Glomerular endothelial cell (primary cell): Measurements from ENCODE around the gene TMEM95. TPM values are rescaled to one million over a fixed set of nuclear protein-coding genes. Genes with fewer than 3 reads are reported as not detected.
"Not testable (repeated sequence)": the region's sequence is repeated elsewhere in the genome, so short reads cannot be mapped to it uniquely, and the experiment has no call there.

Source experiments
- DNase-seq: peaks from one replicate; pipeline ENCODE4 v3.0.0-alpha.2; 2011; ENCODE audit warnings: low read depth, low spot score; ENCODE audit errors: extremely low read depth
- total RNA-seq: library from RNA; depleted of rRNA; stranded (reverse); fragments of >200 nt; gene quantifications from 2 replicates; pipeline ENCODE4 v1.2.3, GENCODE V29; 2015

The TMEM95 gene
- total RNA-seq, 1 donor from 2014 or later = not detected

DNA sequence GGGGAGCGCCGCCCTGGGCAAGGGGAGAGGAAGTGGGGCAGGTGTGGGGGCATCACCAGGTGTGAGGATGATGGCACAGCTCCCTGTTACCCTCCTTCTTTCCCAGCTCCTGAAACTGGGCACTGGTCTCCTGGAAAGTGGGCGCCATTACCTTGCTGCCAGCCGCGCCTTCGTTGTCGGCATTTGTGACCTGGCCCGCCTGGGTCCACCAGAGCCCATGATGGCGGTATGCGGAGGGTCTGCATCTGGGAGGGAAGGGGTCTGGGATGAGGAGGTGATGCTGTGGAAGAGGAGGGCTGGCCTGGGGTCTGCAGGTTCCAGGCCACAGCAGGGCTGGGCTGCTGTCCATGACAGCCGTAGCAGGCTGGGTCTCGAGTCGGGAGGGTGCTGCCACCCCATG, 13.1 kb upstream of the TMEM95 start:
- DNase-seq = no peak

- DNase-seq = no peak
Observed at GRCh38 chr17:7343250-7343649, 11.7 kb upstream of the TMEM95 start.

GRCh38 chr17:7346761-7347614, 8.0 kb upstream of the TMEM95 start:
- DNase-seq = no peak

DNA sequence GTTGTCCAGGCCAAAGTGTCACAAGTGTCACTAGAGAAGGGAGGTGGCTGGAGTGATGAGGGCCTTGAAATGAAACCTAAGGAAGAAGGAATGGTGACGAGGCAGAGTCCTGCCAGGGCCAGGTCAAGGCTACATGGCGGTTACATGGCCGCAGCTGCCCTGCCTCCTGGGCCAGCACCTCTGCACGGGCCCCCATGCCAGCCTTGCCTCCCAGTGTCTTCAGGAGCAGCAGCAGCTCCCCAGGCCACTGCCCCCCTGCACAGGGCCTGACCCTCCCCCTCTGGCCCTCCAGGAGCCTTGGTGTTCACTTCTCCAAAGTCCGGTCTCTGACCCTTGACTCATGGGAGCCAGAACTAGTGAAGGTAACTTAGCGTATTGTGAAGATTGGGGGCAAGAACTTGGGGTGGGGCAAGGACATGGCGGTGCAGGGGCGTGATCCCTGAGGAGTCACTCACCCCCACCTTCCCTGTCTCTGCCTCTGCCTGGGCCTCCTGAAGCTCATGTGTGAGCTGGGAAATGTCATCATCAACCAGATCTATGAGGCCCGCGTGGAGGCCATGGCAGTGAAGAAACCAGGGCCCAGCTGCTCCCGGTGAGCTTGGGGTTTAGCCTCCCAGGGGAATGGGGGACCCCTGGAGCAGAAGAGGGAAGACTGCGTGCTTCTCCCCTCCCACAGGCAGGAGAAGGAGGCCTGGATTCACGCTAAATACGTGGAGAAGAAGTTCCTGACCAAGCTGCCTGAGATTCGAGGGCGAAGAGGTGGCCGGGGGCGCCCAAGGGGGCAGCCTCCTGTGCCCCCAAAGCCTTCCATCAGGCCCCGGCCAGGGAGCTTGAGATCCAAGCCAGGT, 7.1 kb upstream of the TMEM95 start:
- DNase-seq = no peak

- DNase-seq = no peak
Observed at GRCh38 chr17:7348478-7349242, 6.3 kb upstream of the TMEM95 start.

DNA sequence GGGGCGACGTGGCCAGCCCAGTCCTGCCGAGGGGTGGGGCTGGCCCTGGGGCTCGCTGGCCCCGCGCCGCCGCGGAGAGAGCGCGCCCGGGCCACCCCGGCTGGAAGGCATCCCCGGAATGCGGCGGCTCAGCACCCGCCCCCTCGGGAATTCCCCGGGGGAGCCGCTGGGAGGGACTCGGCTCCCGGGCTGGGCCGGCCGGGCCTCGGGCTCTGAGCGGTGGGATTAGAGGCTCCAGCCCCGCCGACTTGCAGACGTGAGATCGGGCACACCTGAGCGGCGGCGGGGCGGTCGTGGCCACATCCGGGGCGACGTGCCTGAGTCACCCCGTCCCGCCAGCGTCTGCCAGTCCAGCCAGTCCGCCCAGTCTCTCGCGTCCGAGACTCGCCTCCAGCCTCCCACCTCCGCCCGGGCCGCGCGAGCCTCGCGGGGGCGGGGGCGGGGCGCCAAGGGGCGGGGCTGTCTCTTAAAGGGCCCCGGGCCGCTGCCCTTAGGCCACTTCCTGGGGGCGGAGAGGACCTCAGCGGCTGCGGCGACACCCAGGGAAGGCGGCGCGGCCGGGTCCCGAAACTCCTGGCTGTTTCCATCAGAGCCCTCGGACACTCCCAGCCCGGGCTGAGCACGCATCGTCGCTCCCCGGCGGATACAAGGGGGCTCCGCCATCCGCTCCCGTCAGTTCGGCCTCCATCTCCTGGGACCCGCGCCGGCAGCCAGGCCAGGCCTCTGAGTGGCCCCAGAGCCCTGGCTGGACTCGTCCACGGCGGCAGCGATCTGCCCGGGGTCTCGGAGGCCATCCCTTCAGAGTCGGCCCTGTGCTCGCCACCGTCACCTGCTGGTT, 3.1 kb upstream of the TMEM95 start, which contains the start of gene KCTD11:
KCTD11 (plus strand) TSS at position 498 of the 838 bp plus-strand sequence.
- DNase-seq = no peak

DNA sequence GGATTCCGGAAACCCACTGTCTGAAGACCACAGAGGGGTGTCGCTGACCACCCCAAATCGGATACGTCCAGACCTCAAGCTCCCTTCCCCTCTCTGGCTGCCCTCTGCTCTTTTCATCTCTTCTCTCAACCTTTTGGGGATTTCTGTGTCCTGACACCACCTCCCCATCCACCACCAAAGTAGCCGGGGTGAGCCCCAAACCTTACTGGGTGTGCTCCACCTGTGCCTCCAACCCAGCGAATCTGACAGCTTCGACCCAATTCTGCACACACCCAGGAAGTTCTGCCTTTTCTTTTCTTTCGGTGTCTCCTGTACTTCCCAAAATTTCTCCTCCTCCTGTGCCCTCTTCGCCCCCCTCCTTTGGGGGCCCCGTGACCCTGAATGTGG, 2.5 kb upstream of the TMEM95 start:
- no peak for DNase-seq

DNA sequence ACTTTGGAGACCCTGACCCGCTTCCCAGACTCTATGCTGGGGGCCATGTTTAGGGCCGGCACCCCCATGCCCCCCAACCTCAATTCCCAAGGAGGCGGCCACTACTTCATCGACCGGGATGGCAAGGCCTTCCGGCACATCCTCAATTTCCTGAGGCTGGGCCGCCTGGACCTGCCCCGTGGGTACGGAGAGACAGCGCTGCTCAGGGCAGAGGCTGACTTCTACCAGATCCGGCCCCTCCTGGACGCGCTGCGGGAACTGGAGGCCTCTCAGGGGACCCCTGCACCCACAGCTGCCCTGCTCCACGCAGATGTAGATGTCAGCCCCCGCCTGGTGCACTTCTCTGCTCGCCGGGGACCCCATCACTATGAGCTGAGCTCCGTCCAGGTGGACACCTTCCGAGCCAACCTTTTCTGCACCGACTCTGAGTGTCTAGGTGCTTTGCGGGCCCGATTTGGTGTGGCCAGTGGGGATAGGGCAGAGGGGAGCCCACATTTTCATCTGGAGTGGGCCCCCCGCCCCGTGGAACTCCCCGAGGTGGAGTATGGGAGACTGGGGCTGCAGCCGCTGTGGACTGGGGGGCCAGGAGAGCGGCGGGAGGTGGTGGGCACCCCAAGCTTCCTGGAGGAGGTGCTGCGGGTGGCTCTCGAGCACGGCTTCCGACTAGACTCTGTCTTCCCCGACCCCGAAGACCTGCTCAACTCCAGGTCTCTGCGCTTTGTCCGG, 1.9 kb upstream of the TMEM95 start:
- no peak for DNase-seq

DNA sequence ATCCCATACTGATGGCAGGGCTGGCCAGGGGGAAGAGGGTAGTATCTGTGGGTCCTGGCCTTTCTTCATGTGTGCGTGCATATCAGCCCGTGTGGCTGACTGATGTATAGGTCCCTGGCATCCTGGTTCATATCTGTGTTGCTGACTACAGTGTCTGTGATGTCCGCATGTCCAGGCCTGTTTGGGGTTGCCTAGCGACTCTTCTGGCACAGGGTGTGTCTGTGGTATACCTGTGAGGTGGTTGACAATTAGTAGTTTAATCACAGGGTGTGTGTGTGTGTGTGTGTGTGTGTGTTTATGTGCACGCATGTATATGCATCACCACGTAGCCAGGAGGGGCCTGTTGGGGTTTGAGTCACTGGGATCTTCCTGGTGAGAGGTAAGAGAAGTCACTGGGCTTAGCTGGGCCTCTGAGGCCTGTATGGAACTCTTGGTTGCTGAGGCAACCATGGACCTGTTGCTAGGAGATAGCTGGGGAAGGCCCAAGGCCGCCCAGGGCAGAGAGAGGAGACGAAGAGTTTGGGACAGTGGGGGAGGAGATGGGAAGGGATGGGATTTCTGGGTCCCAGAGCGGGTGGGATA, 603 bp upstream of the TMEM95 start:
- no peak for DNase-seq

- DNase-seq = no peak
Observed at GRCh38 chr17:7355573-7355972, 617 bp downstream of the TMEM95 start.

DNA sequence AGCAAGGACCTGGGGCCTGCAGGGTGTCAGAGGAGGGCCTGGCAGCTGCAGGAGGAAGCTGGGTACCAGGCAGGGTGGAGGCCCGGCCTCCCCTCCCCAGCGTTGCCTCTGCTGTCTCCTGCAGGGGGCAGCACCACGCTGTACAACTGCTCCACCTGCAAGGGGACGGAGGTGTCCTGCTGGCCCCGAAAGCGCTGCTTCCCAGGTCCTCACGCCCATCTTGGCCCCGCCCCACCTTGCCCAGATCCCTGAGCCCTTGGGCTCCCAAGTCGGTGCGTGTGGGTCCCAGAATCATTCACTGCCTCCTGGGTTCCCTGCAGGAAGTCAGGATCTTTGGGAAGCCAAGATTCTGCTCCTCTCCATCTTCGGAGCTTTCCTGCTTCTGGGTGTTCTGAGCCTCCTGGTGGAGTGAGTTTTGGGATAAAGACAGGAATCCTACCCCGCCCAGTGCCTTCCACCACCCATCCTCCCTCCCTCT, 1.2 kb downstream of the TMEM95 start:
- no peak for DNase-seq

GRCh38 chr17:7356756-7357155, 1.8 kb downstream of the TMEM95 start:
- no peak for DNase-seq

- no peak for DNase-seq
Observed at GRCh38 chr17:7357381-7357780, 2.4 kb downstream of the TMEM95 start.

DNA sequence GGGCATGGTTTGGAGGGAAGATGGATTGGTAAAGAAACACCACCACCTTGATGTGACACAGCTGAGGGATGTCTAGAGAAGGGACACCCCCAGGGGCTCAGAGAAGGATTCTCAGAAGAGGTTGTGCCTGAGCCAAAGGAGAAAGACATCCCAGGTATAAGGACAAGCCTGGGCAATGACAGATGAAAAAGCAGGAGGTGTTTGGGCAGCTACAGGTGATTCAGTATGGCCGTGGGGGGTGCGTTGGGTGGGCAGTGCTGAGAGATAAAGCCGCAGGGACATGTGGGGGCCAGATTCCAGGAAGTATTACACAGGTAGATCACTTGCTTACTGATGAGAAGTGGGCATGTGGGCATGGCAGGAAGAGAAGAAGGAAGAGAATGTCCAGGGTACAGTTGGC, 7.0 kb downstream of the TMEM95 start:
- DNase-seq = no peak

- DNase-seq = no peak
Observed at GRCh38 chr17:7363311-7363710, 8.4 kb downstream of the TMEM95 start.

DNA sequence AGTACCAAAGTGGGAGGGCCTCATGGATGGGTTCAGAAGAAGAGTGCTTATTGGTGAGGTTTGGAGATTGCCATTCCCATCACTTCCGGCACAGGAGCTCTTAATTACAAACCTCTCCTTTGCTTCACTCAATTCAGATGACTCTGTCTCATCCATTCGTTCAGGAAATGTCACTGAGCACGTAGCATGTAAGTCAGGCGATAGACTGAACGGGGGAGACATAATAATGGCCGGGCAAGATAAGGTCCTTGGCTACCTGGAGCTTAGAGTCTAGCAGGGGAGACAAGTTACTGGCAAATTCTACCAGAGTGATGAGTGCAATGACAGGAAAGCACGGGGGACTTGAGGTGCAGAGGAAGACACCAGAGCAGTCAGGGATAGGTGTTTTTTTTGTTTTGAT, 11.0 kb downstream of the TMEM95 start:
- DNase-seq = not testable (repeated sequence)

DNA sequence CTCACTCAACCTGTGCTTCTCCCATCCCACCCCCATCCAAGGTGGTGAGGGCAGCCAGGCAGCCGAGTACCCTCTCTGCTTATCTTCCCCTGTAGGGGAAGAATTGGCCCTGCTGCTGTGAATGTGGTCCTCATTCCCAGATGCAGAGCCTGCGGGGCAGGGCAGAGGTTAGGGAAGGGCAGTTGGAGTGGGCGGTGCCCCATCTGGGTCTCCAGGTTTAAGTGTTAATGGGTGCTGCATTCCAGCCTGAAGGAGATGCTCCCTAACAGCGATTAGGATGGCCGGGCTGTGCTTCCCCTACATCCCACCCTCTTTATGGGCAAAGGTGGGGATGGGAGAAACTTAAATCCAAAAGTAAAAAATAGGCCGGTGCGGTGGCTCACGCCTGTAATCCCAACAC, 12.1 kb downstream of the TMEM95 start:
- no peak for DNase-seq

DNA sequence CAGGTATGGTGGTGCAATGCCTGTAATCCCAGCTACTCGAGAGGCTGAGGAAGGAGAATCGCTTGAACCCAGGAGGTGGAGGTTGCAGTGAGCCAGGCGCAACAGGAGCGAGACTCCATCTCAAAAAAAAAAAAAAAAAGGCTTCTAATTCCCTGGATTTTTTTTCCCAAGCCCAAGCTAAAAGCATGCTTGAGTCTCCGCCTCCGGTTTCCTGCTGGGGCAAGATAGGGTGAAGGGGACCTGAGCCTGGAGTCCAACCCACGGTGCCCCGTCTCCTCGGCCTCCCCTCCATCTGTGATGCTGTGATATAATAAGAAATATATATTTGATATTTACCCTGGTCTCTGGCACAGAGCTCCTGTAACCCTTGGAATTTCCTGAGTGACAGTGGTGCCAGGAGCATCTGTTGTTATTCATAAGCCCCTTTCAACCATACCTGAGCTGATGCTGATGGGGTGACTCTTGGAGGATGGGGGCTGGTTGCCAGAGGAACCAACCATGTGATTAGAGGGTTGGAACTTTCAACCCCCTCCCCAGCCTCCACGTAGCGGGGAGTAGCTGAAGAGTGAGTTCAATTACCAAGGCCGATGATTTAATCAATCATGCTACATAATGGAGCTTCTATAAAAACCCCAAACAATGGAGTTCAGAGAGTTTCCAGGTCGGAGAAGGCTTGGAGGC, 13.1 kb downstream of the TMEM95 start:
- DNase-seq = no peak
